ENCODE data around the gene ZNF317.
"Not testable (repeated sequence)": the region's sequence is repeated elsewhere in the genome, so short reads cannot be mapped to it uniquely, and the experiment has no call there.

The ZNF317 gene

GRCh38 chr19:9175326-9175725 lies 35.1 kb downstream of the ZNF317 start:
- no peak overlapping the region for H3K27ac ChIP-seq
- no peak for DNase-seq
- no peak for TF ChIP-seq CTCF (IDR thresholded peaks at IDR 0.05; ENCODE audit: low read depth, low read length, missing control alignments)
- H3K27me3 ChIP-seq (replicated peaks) = no peaks in the 10 kb centered on the region
- no peaks in the 10 kb centered on the region for H3K36me3 ChIP-seq (replicated peaks)
- H3K4me3 ChIP-seq (ENCODE audit: low read depth, low read length) = no peak overlapping the region
- in situ Hi-C loops (cut with HindIII; ENCODE audit: low pct_ligation_motif_present, low sequenced_read_pairs) = no loop called here

- TF ChIP-seq CTCF (IDR thresholded peaks at IDR 0.05; ENCODE audit: low read depth, low read length, missing control alignments) = no peak
- Histone ChIP-seq H3K27ac (no peak within 1 kb of the TSS), H3K27me3 (replicated peaks) (no peaks in the 10 kb centered on the region), H3K36me3 (replicated peaks) (no peaks in the 10 kb centered on the region), H3K4me3 (ENCODE audit: low read depth, low read length) (no peak within 1 kb of the TSS)
- no peak for DNase-seq
- in situ Hi-C loops (cut with HindIII; ENCODE audit: low pct_ligation_motif_present, low sequenced_read_pairs) = no loop called here
Measured at GRCh38 chr19:9178901-9179300, 38.7 kb downstream of the ZNF317 start, which contains the start of gene OR7D2. Gene OR7D2, plus strand, starts transcription at chr19:9178979. Its CDS starts 6,803 bp downstream, at chr19:9185782.

GRCh38 chr19:9183000-9183399 lies 42.8 kb downstream of the ZNF317 start:
- in situ Hi-C loops (cut with HindIII; ENCODE audit: low pct_ligation_motif_present, low sequenced_read_pairs) = no loop called here

GRCh38 chr19:9187191-9187590 lies 47.0 kb downstream of the ZNF317 start:
- DNase-seq = no peak
- H3K27ac ChIP-seq = no peak overlapping the region
- no peak overlapping the region for H3K4me3 ChIP-seq (ENCODE audit: low read depth, low read length)
- no peaks in the 10 kb centered on the region for H3K36me3 ChIP-seq (replicated peaks)
- no peak for TF ChIP-seq CTCF (IDR thresholded peaks at IDR 0.05; ENCODE audit: low read depth, low read length, missing control alignments)
- in situ Hi-C loops (cut with HindIII; ENCODE audit: low pct_ligation_motif_present, low sequenced_read_pairs) = no loop called here
- H3K27me3 ChIP-seq (replicated peaks) = no peaks in the 10 kb centered on the region

More at GRCh38 chr19:9183000-9183399, 42.8 kb downstream of the ZNF317 start:
- DNase-seq = no peak
- Histone ChIP-seq H3K27me3 (replicated peaks) (no peaks in the 10 kb centered on the region), H3K27ac (no peak overlapping the region), H3K4me3 (ENCODE audit: low read depth, low read length) (no peak overlapping the region), H3K36me3 (replicated peaks) (no peaks in the 10 kb centered on the region)
- no peak for TF ChIP-seq CTCF (IDR thresholded peaks at IDR 0.05; ENCODE audit: low read depth, low read length, missing control alignments)

- in situ Hi-C loops (cut with HindIII; ENCODE audit: low pct_ligation_motif_present, low sequenced_read_pairs) = no loop called here
- DNase-seq = no peak
- no peak for TF ChIP-seq CTCF (IDR thresholded peaks at IDR 0.05; ENCODE audit: low read depth, low read length, missing control alignments)
Measured at GRCh38 chr19:9189535-9189934, 49.3 kb downstream of the ZNF317 start.

GRCh38 chr19:9198044-9198443 lies 57.8 kb downstream of the ZNF317 start:
- H3K27ac ChIP-seq; DNase-seq; H3K36me3 ChIP-seq (replicated peaks); H3K27me3 ChIP-seq (replicated peaks); H3K4me3 ChIP-seq (ENCODE audit: low read depth, low read length); in situ Hi-C loops (cut with HindIII; ENCODE audit: low pct_ligation_motif_present, low sequenced_read_pairs): not testable (repeated sequence)

More at GRCh38 chr19:9189535-9189934, 49.3 kb downstream of the ZNF317 start:
- H3K27ac ChIP-seq = no peak overlapping the region
- H3K36me3 ChIP-seq (replicated peaks) = no peaks in the 10 kb centered on the region
- H3K4me3 ChIP-seq (ENCODE audit: low read depth, low read length) = no peak overlapping the region
- H3K27me3 ChIP-seq (replicated peaks) = no peaks in the 10 kb centered on the region
